OCI-LY3 (cell line): Measurements from ENCODE around the gene SHISAL2A.

Source experiments
- H2AFZ ChIP-seq: fragments of 200-600, 300-600 bp; shearing (Covaris generic); 2 replicates; pipeline ENCODE4 v1.6.0; 2014; ENCODE audit warnings: antibody characterized with exemption, low read depth, low read length
- H3K27ac ChIP-seq: fragments of 200-600, 300-600 bp; sonication (generic); 2 replicates; pipeline ENCODE4 v1.5.1; 2014; ENCODE audit warnings: mild to moderate bottlenecking, low read length, moderate library complexity, mixed read lengths
- H3K27me3 ChIP-seq: fragments of 200-600, 300-600 bp; sonication (generic); 2 replicates; pipeline ENCODE4 v1.6.1; 2014; ENCODE audit warnings: low read depth, low read length, mixed read lengths
- H3K36me3 ChIP-seq: fragments of 200-600, 300-600 bp; sonication (generic); replicated peaks from 2 replicates; pipeline ENCODE3; 2014; ENCODE audit warnings: low read depth, low read length, mixed read lengths
- H3K4me1 ChIP-seq: fragments of 300-600, 200-600 bp; sonication (generic); 2 replicates; pipeline ENCODE4 v1.6.1; 2014; ENCODE audit warnings: low read length, mixed read lengths
- H3K4me2 ChIP-seq: fragments of 200-600, 300-600 bp; sonication (generic); 2 replicates; pipeline ENCODE4 v1.6.1; 2014; ENCODE audit warnings: low read length, mixed read lengths
- H3K4me3 ChIP-seq: fragments of 300-600, 200-600 bp; sonication (generic); 2 replicates; pipeline ENCODE4 v1.5.1; 2014; ENCODE audit warnings: antibody characterized with exemption, mild to moderate bottlenecking, low read length, moderate library complexity
- H3K79me2 ChIP-seq: fragments of 300-600, 200-600 bp; shearing (Covaris generic); 2 replicates; pipeline ENCODE4 v1.6.1; 2014; ENCODE audit warnings: mild to moderate bottlenecking, low read length, mixed read lengths
- H3K9ac ChIP-seq: fragments of 300-600, 200-600 bp; shearing (Covaris generic); 2 replicates; pipeline ENCODE4 v1.6.0; 2014; ENCODE audit warnings: mild to moderate bottlenecking, low read length, moderate library complexity
- H3K9me3 ChIP-seq: fragments of 200-600, 300-600 bp; shearing (Covaris generic); 2 replicates; pipeline ENCODE4 v1.6.1; 2014; ENCODE audit warnings: low read length, mixed read lengths; ENCODE audit not compliant: insufficient read depth
- H4K20me1 ChIP-seq: fragments of 200-600, 300-600 bp; sonication (generic); 2 replicates; pipeline ENCODE4 v1.6.1; 2016; ENCODE audit warnings: low read length, mixed read lengths; ENCODE audit not compliant: insufficient read depth
- EZH2phosphoT487 ChIP-seq: fragments of 200-600 bp; shearing (Covaris generic); IDR thresholded peaks from 2 replicates; pipeline ENCODE4 v1.6.1; 2018; ENCODE audit warnings: antibody characterized with exemption, mixed run types, low read depth
- TF ChIP-seq, protein P1 (sequence below): fragments of 200-600, 300-600 bp; sonication (generic); IDR thresholded peaks from 2 replicates; pipeline ENCODE4 v1.5.1; 2014; ENCODE audit warnings: antibody characterized with exemption, low read length, low read depth

The SHISAL2A gene

GRCh38 chr1:52621950-52622349 lies 11.0 kb upstream of the SHISAL2A start:
- no peaks in the 10 kb centered on the region for H3K9me3 ChIP-seq
- no peak overlapping the region for H2AFZ ChIP-seq
- no peak overlapping the region for H3K9ac ChIP-seq
- no peak overlapping the region for H3K27ac ChIP-seq
- H3K4me1 ChIP-seq, result no peaks in the 10 kb centered on the region
- TF ChIP-seq EZH2phosphoT487, result no peak
- TF ChIP-seq, protein P1, sequence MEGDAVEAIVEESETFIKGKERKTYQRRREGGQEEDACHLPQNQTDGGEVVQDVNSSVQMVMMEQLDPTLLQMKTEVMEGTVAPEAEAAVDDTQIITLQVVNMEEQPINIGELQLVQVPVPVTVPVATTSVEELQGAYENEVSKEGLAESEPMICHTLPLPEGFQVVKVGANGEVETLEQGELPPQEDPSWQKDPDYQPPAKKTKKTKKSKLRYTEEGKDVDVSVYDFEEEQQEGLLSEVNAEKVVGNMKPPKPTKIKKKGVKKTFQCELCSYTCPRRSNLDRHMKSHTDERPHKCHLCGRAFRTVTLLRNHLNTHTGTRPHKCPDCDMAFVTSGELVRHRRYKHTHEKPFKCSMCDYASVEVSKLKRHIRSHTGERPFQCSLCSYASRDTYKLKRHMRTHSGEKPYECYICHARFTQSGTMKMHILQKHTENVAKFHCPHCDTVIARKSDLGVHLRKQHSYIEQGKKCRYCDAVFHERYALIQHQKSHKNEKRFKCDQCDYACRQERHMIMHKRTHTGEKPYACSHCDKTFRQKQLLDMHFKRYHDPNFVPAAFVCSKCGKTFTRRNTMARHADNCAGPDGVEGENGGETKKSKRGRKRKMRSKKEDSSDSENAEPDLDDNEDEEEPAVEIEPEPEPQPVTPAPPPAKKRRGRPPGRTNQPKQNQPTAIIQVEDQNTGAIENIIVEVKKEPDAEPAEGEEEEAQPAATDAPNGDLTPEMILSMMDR, result no peak
- no peaks in the 10 kb centered on the region for H3K36me3 ChIP-seq
- H3K27me3 ChIP-seq, result no peaks in the 10 kb centered on the region
- no peak overlapping the region for H3K4me3 ChIP-seq
- no peaks in the 10 kb centered on the region for H4K20me1 ChIP-seq
- H3K79me2 ChIP-seq, result no peaks in the 10 kb centered on the region
- H3K4me2 ChIP-seq, result no peak overlapping the region

DNA sequence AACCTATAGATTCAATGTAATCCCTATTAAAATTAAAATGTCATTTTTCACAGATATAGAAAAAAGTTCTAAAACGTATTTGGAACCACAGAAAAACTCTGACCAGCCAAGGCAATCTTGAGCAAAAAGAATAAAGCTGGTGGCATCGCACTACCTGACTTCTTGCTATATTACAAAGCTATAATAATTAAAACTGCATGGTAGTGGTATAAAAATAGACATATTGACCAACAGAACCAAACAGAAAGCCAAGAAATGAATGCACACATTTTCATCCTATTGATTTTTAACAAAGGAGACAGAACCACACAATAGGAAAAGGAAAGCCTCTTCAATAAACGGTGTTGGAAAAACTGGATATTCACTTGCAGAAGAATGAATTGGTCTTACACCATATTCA lies 9.2 kb upstream of the SHISAL2A start:
- no peak overlapping the region for H2AFZ ChIP-seq
- H3K79me2 ChIP-seq, result no peaks in the 10 kb centered on the region
- no peak overlapping the region for H3K27ac ChIP-seq
- no peak overlapping the region for H3K4me3 ChIP-seq
- TF ChIP-seq, protein P1, result no peak
- no peak for TF ChIP-seq EZH2phosphoT487
- H3K36me3 ChIP-seq, result no peaks in the 10 kb centered on the region
- no peaks in the 10 kb centered on the region for H4K20me1 ChIP-seq
- no peak overlapping the region for H3K9ac ChIP-seq
- H3K4me1 ChIP-seq, result no peaks in the 10 kb centered on the region
- no peaks in the 10 kb centered on the region for H3K9me3 ChIP-seq
- H3K27me3 ChIP-seq, result no peaks in the 10 kb centered on the region
- no peak overlapping the region for H3K4me2 ChIP-seq

GRCh38 chr1:52627028-52627427 lies 5.9 kb upstream of the SHISAL2A start:
- Histone ChIP-seq H3K4me3 (no peak overlapping the region), H3K36me3 (no peaks in the 10 kb centered on the region), H3K79me2 (no peaks in the 10 kb centered on the region), H3K27me3 (no peaks in the 10 kb centered on the region), H3K9me3 (no peaks in the 10 kb centered on the region), H3K27ac (no peak overlapping the region), H2AFZ (no peak overlapping the region), H4K20me1 (no peaks in the 10 kb centered on the region), H3K9ac (no peak overlapping the region), H3K4me1 (no peaks in the 10 kb centered on the region), H3K4me2 (no peak overlapping the region)
- no peak for TF ChIP-seq EZH2phosphoT487
- TF ChIP-seq, protein P1, result no peak

- H3K4me3 ChIP-seq, result no peak overlapping the region
- H3K9me3 ChIP-seq, result no peaks in the 10 kb centered on the region
- no peak overlapping the region for H2AFZ ChIP-seq
- no peaks in the 10 kb centered on the region for H3K36me3 ChIP-seq
- H3K4me2 ChIP-seq, result no peak overlapping the region
- H3K27me3 ChIP-seq, result no peaks in the 10 kb centered on the region
- no peaks in the 10 kb centered on the region for H4K20me1 ChIP-seq
- H3K4me1 ChIP-seq, result peaks cover 4% of the 10 kb centered on the region
- H3K79me2 ChIP-seq, result no peaks in the 10 kb centered on the region
- no peak for TF ChIP-seq EZH2phosphoT487
- TF ChIP-seq, protein P1, result no peak
- no peak overlapping the region for H3K9ac ChIP-seq
- no peak overlapping the region for H3K27ac ChIP-seq
Observed at GRCh38 chr1:52628614-52629324, 4.2 kb upstream of the SHISAL2A start.
